Stomach (tissue), 9 donors: Measurements from ENCODE around the gene GMCL2. TPM values are rescaled to one million over a fixed set of nuclear protein-coding genes. Genes with fewer than 3 reads are reported as not detected.
A peak's percentile ranks its signal among the peaks of the same experiment; 100 is the strongest.

Experiments used
- DNase-seq, 2 donors: peaks; one replicate each; pipeline versions ENCODE4 v3.0.0 to v3.0.0-alpha.2; 2013 to 2019
- H3K27ac ChIP-seq, 5 donors: fragments of 200-600 bp in 4 of 5; sonication (generic) in 4 of 5; one replicate each; pipeline ENCODE4 v1.5.1; 2013 to 2019; ENCODE audit warnings: mild to moderate bottlenecking in 1 of 5, moderate library complexity in 1 of 5
- H3K27me3 ChIP-seq, 3 donors: fragments of 200-600 bp; sonication (generic); one replicate each; pipeline ENCODE4 v1.5.1; 2017 to 2019; ENCODE audit warnings: mixed run types in 1 of 3
- H3K36me3 ChIP-seq, 4 donors: fragments of 200-600 bp; sonication (generic); 1 replicate in 3 of 4; 2 replicates in 1 of 4; pipeline ENCODE4 v1.5.1; 2016 to 2019
- H3K4me1 ChIP-seq, 4 donors: fragments of 200-600 bp; sonication (generic); one replicate each; pipeline ENCODE4 v1.5.1; 2016 to 2019
- H3K4me3 ChIP-seq, 4 donors: fragments of 200-600 bp; sonication (generic) in 3 of 4; one replicate each; pipeline ENCODE4 v1.5.1; 2016 to 2019; ENCODE audit warnings: mild to moderate bottlenecking in 1 of 4
- H3K9me3 ChIP-seq, 4 donors: fragments of 200-600 bp; sonication (generic); one replicate each; pipeline ENCODE4 v1.5.1; 2016 to 2019
- CTCF ChIP-seq, 7 experiments: fragments of 450-650 bp in 4 of 7; fragments of 200-600 bp in 3 of 7; sonication (generic) in 3 of 7; IDR thresholded peaks; one replicate each; pipeline ENCODE4 v1.5.1; 2016 to 2019; ENCODE audit warnings: antibody characterized with exemption in 7 of 7, control low read depth in 2 of 7, mild to moderate bottlenecking in 1 of 7
- EP300 ChIP-seq: sonication (generic); formaldehyde crosslinking; IDR thresholded peaks from one replicate; pipeline ENCODE4 v1.6.1; 2017; ENCODE audit warnings: antibody characterized with exemption
- POLR2A ChIP-seq, 4 donors: fragments of 450-650 bp; IDR thresholded peaks; one replicate each; pipeline ENCODE4 v1.6.1; 2016; ENCODE audit warnings: antibody characterized with exemption in 4 of 4, control low read depth in 2 of 4, mild to moderate bottlenecking in 1 of 4, moderate library complexity in 1 of 4
- POLR2AphosphoS5 ChIP-seq, 3 donors: sonication (generic); formaldehyde crosslinking; IDR thresholded peaks; one replicate each; pipeline ENCODE4 v1.6.1; 2016; ENCODE audit warnings: antibody characterized with exemption in 3 of 3
- whole genome bisulfite sequencing, 5 donors: extraction: QIAGEN DNeasy Blood & Tissue Kit in 3 of 5; methylation state at CpG; one replicate each; pipeline versions ENCODE4 v1.1.5 to v1.1.7; 2013 to 2018; 5-methylcytosine and 5-hydroxymethylcytosine counted together
- intact Hi-C: fragments of 100-400 bp; cut with DNase I; formaldehyde crosslinking; loops from one replicate; pipeline ENCODE4 v1.15.1; 2023; ENCODE audit warnings: low total_unique reads
- polyA plus RNA-seq, 3 donors: library from polyadenylated mRNA; stranded (reverse); fragments of 200-250 nt; gene quantifications; one replicate each; pipeline ENCODE4 v1.2.3, GENCODE V29; 2013
- total RNA-seq, 5 donors: library from RNA; depleted of rRNA; stranded (reverse); fragments of >200 nt; gene quantifications; one replicate each; pipeline versions ENCODE4 v1.1.0 to v1.2.3, GENCODE V29; 2014 to 2016
- donor health status: healthy with polysubstance abuse.
- donor health status: Bipolar disorder and iron deficiency.
- donor health status: healthy.

The GMCL2 gene
- total and polyA plus RNA-seq, 8 donors = not detected

GRCh38 chr5:178209334-178210072 is 22.3 kb upstream of the GMCL2 start:
- TF ChIP-seq POLR2A (IDR thresholded peaks at IDR 0.05) = no peak
- TF ChIP-seq CTCF (IDR thresholded peaks at IDR 0.05) = no peak
- no peak for TF ChIP-seq EP300
- TF ChIP-seq POLR2AphosphoS5 (IDR thresholded peaks at IDR 0.05) = no peak
- Histone ChIP-seq H3K27me3 (no peaks in the 10 kb centered on the region), H3K27ac (peak overlapping the region in 2 of 5 donors; percentile 18 to 94), H3K9me3 (no peaks in the 10 kb centered on the region), H3K4me1 (peaks cover 31 to 72% (median 60%) of the 10 kb centered on the region in 4 donors), H3K36me3 (peaks cover 75 to 83% (median 81%) of the 10 kb centered on the region in 4 donors), H3K4me3 (peak overlapping the region in 1 of 4 donors; percentile 11)
- 80 to 86% (median 81%) methylated on average over 8 of the region's 8 CpGs for WGBS, 5 donors
- no peak for DNase-seq
- intact Hi-C loops = no loop called here

- no peak for TF ChIP-seq POLR2AphosphoS5 (IDR thresholded peaks at IDR 0.05)
- TF ChIP-seq POLR2A (IDR thresholded peaks at IDR 0.05) = no peak
- no peak for TF ChIP-seq EP300
- no peak for TF ChIP-seq CTCF (IDR thresholded peaks at IDR 0.05)
- Histone ChIP-seq H3K27ac (peak overlapping the region; percentile 18 to 96 (median 37)), H3K27me3 (no peaks in the 10 kb centered on the region), H3K36me3 (peaks cover 71 to 75% (median 73%) of the 10 kb centered on the region in 4 donors), H3K4me1 (peaks cover 31 to 67% (median 61%) of the 10 kb centered on the region in 4 donors), H3K9me3 (no peaks in the 10 kb centered on the region), H3K4me3 (no peak overlapping the region)
- DNase-seq = no peak
- 63 to 73% (median 71%) methylated on average over 5 of the region's 5 CpGs for WGBS, 5 donors
- intact Hi-C loops = no loop called here
These were observed 21.5 kb upstream of the GMCL2 start for GRCh38 chr5:178208540-178209227.

- TF ChIP-seq POLR2A (IDR thresholded peaks at IDR 0.05) (no peak), POLR2AphosphoS5 (IDR thresholded peaks at IDR 0.05) (peak in 1 of 3 donors; percentile 37)
- intact Hi-C loops = no loop called here
- Histone ChIP-seq H3K4me3 (no peak overlapping the region), H3K27me3 (no peaks in the 10 kb centered on the region), H3K36me3 (peaks cover 65 to 67% (median 65%) of the 10 kb centered on the region in 4 donors), H3K27ac (peak overlapping the region; percentile 28 to 98 (median 94)), H3K9me3 (no peaks in the 10 kb centered on the region), H3K4me1 (peaks cover 28 to 62% (median 55%) of the 10 kb centered on the region in 4 donors)
- WGBS, 5 donors = 46 to 86% (median 50%) methylated on average over 1 of the region's 1 CpG
- DNase-seq = peak; percentile 59 to 63
These were observed 20.7 kb upstream of the GMCL2 start for GRCh38 chr5:178207917-178208280.

- Histone ChIP-seq H3K4me3 (peak overlapping the region in 2 of 4 donors; percentile 82 to 94), H3K27ac (peak overlapping the region; percentile 28 to 98 (median 94)), H3K36me3 (peaks cover 59 to 61% (median 60%) of the 10 kb centered on the region in 4 donors), H3K9me3 (no peaks in the 10 kb centered on the region), H3K4me1 (peaks cover 27 to 57% (median 49%) of the 10 kb centered on the region in 4 donors), H3K27me3 (no peaks in the 10 kb centered on the region)
- WGBS, 5 donors = 39 to 60% (median 49%) methylated on average over 5 of the region's 5 CpGs
- TF ChIP-seq CTCF (IDR thresholded peaks at IDR 0.05) (no peak), POLR2A (IDR thresholded peaks at IDR 0.05) (no peak), EP300 (no peak), POLR2AphosphoS5 (IDR thresholded peaks at IDR 0.05) (peak in 2 of 3 donors; percentile 18 to 30)
- peak; percentile 48 to 81 for DNase-seq
- intact Hi-C loops = no loop called here
These were observed 20.2 kb upstream of the GMCL2 start for GRCh38 chr5:178207183-178207916.
